ENCODE data around the gene SETD1A. TPM values are rescaled to one million over a fixed set of nuclear protein-coding genes. Genes with fewer than 3 reads are reported as not detected.
A peak's percentile ranks its signal among the peaks of the same experiment; 100 is the strongest.

The SETD1A gene
- total RNA-seq, 1 donor from 2014 or later: 4.7 TPM

DNA sequence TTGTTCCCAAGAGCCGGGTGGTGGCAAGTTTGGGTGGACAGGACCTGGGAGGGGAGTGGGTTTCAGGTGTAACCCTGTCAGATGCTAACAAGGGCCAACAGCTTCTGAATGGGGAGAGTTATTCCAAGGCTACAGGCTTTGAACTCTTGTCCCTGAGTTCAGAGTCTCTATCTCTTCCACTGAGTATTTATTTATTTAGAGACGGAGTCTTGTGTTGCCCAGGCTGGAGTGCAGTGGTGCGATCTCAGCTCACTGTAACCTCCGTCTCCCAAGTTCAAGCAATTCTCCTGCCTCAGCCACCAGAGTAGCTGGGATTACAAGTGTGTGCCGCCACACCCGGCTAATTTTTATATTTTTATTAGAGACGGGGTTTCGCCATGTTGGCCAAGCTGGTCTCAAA is 2.6 kb upstream of the SETD1A start:
- TF ChIP-seq, protein P1, sequence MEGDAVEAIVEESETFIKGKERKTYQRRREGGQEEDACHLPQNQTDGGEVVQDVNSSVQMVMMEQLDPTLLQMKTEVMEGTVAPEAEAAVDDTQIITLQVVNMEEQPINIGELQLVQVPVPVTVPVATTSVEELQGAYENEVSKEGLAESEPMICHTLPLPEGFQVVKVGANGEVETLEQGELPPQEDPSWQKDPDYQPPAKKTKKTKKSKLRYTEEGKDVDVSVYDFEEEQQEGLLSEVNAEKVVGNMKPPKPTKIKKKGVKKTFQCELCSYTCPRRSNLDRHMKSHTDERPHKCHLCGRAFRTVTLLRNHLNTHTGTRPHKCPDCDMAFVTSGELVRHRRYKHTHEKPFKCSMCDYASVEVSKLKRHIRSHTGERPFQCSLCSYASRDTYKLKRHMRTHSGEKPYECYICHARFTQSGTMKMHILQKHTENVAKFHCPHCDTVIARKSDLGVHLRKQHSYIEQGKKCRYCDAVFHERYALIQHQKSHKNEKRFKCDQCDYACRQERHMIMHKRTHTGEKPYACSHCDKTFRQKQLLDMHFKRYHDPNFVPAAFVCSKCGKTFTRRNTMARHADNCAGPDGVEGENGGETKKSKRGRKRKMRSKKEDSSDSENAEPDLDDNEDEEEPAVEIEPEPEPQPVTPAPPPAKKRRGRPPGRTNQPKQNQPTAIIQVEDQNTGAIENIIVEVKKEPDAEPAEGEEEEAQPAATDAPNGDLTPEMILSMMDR (conservative IDR thresholded peaks at IDR 0.05; ENCODE audit: low read depth, low read length): no peak
- no peak overlapping the region for H3K4me3 ChIP-seq (ENCODE audit: low read depth, low read length)
- no peak for DNase-seq (ENCODE audit: low read depth)

DNA sequence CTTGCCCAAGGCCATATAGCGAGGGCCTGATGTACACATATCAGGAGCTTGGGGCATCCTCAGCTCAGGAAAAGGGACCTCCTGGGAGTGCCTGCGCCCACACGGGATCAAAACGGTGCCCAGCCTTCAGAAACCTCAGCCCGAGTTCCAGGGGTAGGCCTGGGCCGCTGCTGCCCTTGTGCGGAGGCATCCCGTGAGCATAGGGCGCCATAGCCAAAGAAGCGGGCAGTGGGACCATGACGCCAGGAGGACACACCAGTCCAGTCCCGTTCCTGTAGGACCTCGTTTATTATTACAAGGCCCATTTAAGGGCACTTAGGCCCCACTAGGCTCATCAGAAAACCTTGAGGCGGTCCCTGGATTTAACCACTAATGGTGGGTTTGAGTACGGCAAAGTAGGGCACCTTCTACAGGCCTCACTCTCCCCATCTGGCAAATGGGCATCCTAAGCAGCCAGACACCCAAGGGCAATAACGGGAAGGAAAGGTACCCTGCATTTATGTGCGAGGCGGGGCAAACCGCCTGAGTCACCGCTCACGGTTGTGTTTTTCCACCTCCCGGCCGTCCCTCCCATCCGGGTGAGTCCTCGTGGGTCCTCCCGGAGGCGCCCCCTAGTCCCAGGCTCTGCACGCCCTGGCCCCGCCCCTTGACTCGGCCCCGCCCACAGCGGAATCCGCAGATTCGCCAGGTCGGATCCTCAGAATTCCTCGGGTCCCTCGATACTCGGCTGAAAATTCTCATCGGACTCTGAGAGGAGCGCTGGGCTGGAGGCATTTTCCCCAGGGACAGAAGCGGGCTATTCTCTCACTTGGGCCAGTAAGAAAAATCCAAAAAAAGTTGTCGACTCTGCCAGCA is 726 bp upstream of the SETD1A start:
- peak; percentile 36 for DNase-seq (ENCODE audit: low read depth)
- peak overlapping the region; percentile 82 for H3K4me3 ChIP-seq (ENCODE audit: low read depth, low read length)
- TF ChIP-seq, protein P1 (conservative IDR thresholded peaks at IDR 0.05; ENCODE audit: low read depth, low read length): peak; percentile 30

DNA sequence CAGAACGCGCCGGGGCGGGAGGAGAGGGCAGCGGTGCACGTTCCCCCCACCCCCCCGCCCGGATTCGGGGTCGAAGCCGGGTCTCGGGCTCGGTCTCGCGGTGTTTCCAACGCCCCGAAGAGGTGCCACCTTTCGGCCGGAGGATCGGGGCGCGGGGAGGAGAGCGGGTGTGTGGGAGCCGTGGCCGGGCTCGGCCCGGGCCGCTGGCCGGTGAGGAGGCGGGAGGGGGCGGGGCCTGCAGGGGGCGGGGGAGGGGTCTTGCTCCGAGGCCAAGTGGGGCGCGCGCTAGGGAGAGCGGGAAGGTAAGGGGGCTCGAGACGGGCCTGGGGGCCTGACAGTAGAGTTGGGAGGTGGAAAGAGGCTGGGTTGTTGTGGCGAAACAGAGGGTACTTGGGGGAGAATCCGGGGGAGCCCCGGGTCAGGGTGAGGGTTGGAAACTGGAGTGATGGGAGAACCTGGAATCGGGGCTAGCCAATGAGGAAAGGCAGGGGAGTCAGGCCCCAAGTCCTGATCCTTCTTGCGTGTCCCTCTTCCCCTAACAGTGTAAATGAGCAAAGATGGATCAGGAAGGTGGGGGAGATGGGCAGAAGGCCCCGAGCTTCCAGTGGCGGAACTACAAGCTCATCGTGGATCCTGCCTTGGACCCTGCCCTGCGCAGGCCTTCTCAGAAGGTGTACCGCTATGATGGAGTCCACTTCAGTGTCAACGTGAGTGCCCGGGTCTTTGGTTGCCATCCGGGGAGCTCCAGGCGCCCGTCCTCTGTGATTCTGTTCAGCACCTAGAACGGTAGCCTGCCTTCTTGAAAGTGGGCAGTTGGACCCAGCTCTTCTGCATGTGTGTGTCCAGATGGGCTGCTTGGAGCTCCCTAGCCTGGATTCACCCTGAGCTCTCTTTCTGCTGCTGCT is 873 bp downstream of the SETD1A start:
- TF ChIP-seq, protein P1 (conservative IDR thresholded peaks at IDR 0.05; ENCODE audit: low read depth, low read length): no peak
- DNase-seq (ENCODE audit: low read depth): no peak
- H3K4me3 ChIP-seq (ENCODE audit: low read depth, low read length): peak overlapping the region; percentile 82

DNA sequence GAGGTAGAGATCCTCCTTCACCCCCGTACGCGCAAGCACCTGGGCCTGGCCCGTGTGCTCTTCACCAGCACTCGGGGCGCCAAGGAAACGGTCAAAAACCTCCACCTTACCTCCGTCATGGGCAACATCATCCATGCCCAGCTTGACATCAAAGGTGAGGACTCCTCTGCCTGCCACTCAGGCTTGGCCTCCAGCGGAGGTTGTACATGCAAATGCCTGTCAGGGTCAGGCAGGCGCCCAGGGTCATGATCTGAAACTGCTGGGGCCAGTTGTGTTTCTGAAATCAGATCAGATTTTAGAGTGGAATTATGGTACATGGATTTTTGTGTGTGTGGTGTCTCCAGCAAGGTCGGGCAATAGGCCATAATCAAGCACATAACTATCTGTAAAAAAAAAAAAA is 3.8 kb downstream of the SETD1A start:
- TF ChIP-seq, protein P1 (conservative IDR thresholded peaks at IDR 0.05; ENCODE audit: low read depth, low read length): no peak
- H3K4me3 ChIP-seq (ENCODE audit: low read depth, low read length): no peak overlapping the region
- DNase-seq (ENCODE audit: low read depth): no peak

DNA sequence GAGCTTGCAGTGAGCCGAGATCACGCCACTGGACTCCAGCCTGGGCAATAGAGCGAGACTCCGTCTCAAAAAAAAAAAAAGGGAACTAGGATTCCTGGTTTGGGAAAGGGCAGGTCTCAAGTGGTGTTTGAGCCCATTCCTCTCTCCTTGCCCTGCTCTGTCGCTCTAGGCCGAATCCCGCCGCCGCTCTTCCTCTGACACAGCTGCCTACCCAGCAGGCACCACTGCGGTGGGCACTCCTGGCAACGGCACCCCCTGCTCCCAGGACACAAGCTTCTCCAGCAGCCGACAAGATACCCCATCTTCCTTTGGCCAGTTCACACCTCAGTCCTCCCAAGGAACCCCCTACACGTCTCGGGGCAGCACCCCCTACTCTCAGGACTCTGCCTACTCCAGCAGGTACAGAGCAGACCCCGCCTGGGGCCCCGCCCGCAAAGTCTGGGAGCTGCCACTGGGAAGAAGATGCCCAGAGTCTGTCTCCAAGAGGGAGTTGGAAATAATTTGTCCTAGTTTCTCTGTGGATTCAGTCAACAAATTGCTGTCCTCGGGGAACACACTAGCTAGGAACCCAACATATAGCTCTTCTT is 6.5 kb downstream of the SETD1A start:
- DNase-seq (ENCODE audit: low read depth): no peak
- TF ChIP-seq, protein P1 (conservative IDR thresholded peaks at IDR 0.05; ENCODE audit: low read depth, low read length): no peak
- H3K4me3 ChIP-seq (ENCODE audit: low read depth, low read length): no peak overlapping the region

DNA sequence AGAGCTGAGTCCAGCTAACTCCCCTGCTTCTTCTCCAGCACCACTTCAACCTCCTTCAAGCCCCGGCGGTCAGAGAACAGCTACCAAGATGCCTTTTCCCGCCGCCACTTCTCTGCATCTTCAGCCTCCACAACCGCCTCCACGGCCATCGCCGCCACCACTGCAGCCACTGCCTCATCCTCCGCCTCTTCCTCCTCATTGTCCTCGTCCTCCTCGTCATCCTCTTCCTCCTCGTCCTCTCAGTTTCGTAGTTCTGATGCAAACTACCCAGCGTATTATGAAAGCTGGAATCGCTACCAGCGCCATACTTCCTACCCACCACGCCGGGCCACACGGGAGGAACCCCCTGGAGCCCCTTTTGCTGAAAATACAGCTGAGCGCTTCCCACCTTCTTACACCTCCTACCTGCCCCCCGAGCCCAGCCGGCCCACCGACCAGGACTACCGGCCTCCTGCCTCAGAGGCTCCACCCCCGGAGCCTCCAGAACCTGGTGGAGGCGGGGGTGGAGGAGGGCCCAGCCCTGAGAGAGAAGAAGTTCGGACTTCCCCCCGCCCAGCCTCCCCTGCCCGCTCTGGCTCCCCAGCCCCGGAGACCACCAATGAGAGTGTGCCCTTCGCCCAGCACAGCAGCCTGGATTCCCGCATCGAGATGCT is 7.1 kb downstream of the SETD1A start:
- no peak overlapping the region for H3K4me3 ChIP-seq (ENCODE audit: low read depth, low read length)
- DNase-seq (ENCODE audit: low read depth): no peak
- TF ChIP-seq, protein P1 (conservative IDR thresholded peaks at IDR 0.05; ENCODE audit: low read depth, low read length): no peak
